GM23338 (cell line): Measurements from ENCODE around the gene LAGE3. TPM values are rescaled to one million over a fixed set of nuclear protein-coding genes. Genes with fewer than 3 reads are reported as not detected.

ENCODE experiments used
- ATAC-seq: fragments of 200-7000 bp; cut with Tn5 transposase; 3 replicates; pipeline ENCODE4 v1.9.1; 2020
- DNase-seq: peaks from one replicate; pipeline ENCODE4 v3.0.0-alpha.2; 2015; ENCODE audit warnings: low spot score
- H2AFZ ChIP-seq: fragments of 200-600 bp; sonication (generic); 2 replicates; pipeline ENCODE4 v1.8.0; 2016; ENCODE audit warnings: antibody characterized with exemption, mild to moderate bottlenecking, moderate library complexity
- H3F3A ChIP-seq: fragments of 200-600 bp; sonication (generic); replicated peaks from 2 replicates; pipeline ENCODE4 v1.8.0; 2017; ENCODE audit warnings: antibody characterized with exemption, mixed run types, low read depth
- H3K27ac ChIP-seq: fragments of 200-600 bp; sonication (generic); 2 replicates; pipeline ENCODE4 v1.6.1; 2016; ENCODE audit warnings: low read depth
- H3K27me3 ChIP-seq: fragments of 200-600 bp; sonication (generic); 2 replicates; pipeline ENCODE4 v1.8.0; 2016; ENCODE audit warnings: mild to moderate bottlenecking, mixed run types, moderate library complexity; ENCODE audit not compliant: insufficient read depth
- H3K36me3 ChIP-seq: fragments of 200-600 bp; sonication (generic); 2 replicates; pipeline ENCODE4 v1.8.0; 2016; ENCODE audit warnings: mild to moderate bottlenecking; ENCODE audit not compliant: insufficient read depth
- H3K4me1 ChIP-seq: fragments of 200-600 bp; sonication (generic); 2 replicates; pipeline ENCODE4 v1.8.0; 2016; ENCODE audit warnings: mild to moderate bottlenecking, moderate library complexity; ENCODE audit not compliant: insufficient read depth
- H3K4me2 ChIP-seq: fragments of 200-600 bp; sonication (generic); 2 replicates; pipeline ENCODE4 v1.7.1; 2017; ENCODE audit warnings: mixed run types
- H3K4me3 ChIP-seq: fragments of 200-600 bp; sonication (generic); 2 replicates; pipeline ENCODE4 v1.6.1; 2016; ENCODE audit warnings: mixed run types
- H3K79me2 ChIP-seq: fragments of 200-600 bp; sonication (generic); replicated peaks from 2 replicates; pipeline ENCODE4 v1.8.0; 2017; ENCODE audit warnings: mild to moderate bottlenecking; ENCODE audit not compliant: insufficient read depth
- H3K9me2 ChIP-seq: fragments of 200-600 bp; sonication (generic); 2 replicates; pipeline ENCODE4 v1.8.0; 2017; ENCODE audit not compliant: insufficient read depth
- H4K20me1 ChIP-seq: fragments of 200-600 bp; sonication (generic); replicated peaks from 2 replicates; pipeline ENCODE4 v1.8.0; 2017; ENCODE audit warnings: mild to moderate bottlenecking; ENCODE audit not compliant: insufficient read depth
- H3K27ac Mint-ChIP-seq: 2 replicates; pipeline ENCODE4 v1.8.0; 2020; ENCODE audit warnings: inconsistent platforms, mild to moderate bottlenecking, moderate library complexity, mixed read lengths
- H3K27me3 Mint-ChIP-seq: 3 replicates; pipeline ENCODE4 v1.8.0; 2022; ENCODE audit warnings: low read depth, mild to moderate bottlenecking, moderate library complexity, mixed read lengths, inconsistent platforms; ENCODE audit not compliant: insufficient read depth, poor library complexity
- H3K36me3 Mint-ChIP-seq: 3 replicates; pipeline ENCODE4 v1.8.0; 2021; ENCODE audit warnings: low read depth, mild to moderate bottlenecking, inconsistent platforms, moderate library complexity, mixed read lengths
- H3K4me1 Mint-ChIP-seq: 3 replicates; pipeline ENCODE4 v1.8.0; 2020; ENCODE audit warnings: mild to moderate bottlenecking, inconsistent platforms, mixed read lengths
- H3K4me3 Mint-ChIP-seq: 3 replicates; pipeline ENCODE4 v1.8.0; 2021; ENCODE audit warnings: moderate library complexity, mild to moderate bottlenecking, inconsistent platforms, mixed read lengths
- H3K9me3 Mint-ChIP-seq: 3 replicates; pipeline ENCODE4 v1.8.0; 2020; ENCODE audit warnings: moderate library complexity, mild to moderate bottlenecking, inconsistent platforms, mixed read lengths
- CREB1 ChIP-seq: fragments of 250-450 bp; sonication (Bioruptor Pico); IDR thresholded peaks from 2 replicates; pipeline ENCODE4 v1.5.0; 2020; ENCODE audit warnings: low read depth, mild to moderate bottlenecking, moderate library complexity
- ETS1 ChIP-seq: IDR thresholded peaks from 2 replicates; pipeline ENCODE4 v1.6.1; 2016; ENCODE audit warnings: antibody characterized with exemption
- EZH2phosphoT487 ChIP-seq: fragments of 200-600 bp; sonication (generic); IDR thresholded peaks from one replicate; pipeline ENCODE4 v1.8.1; 2018; ENCODE audit warnings: antibody characterized with exemption; ENCODE audit not compliant: unreplicated experiment
- JUNB ChIP-seq: IDR thresholded peaks from one replicate; pipeline ENCODE4 v1.6.1; 2016; ENCODE audit warnings: antibody characterized with exemption; ENCODE audit not compliant: unreplicated experiment
- NANOG ChIP-seq: IDR thresholded peaks from 2 replicates; pipeline ENCODE4 v1.6.1; 2016; ENCODE audit warnings: antibody characterized with exemption, borderline replicate concordance
- STAT1 ChIP-seq: IDR thresholded peaks from one replicate; pipeline ENCODE4 v1.6.1; 2016; ENCODE audit warnings: antibody characterized with exemption; ENCODE audit not compliant: unreplicated experiment
- ZNF114 ChIP-seq: fragments of 250-450 bp; sonication (Bioruptor Pico); IDR thresholded peaks from 2 replicates; pipeline ENCODE4 v1.5.0; 2020; ENCODE audit warnings: mild to moderate bottlenecking, moderate library complexity
- ZNF462 ChIP-seq: fragments of 250-450 bp; sonication (Bioruptor Pico); IDR thresholded peaks from 2 replicates; pipeline ENCODE4 v1.5.0; 2020; ENCODE audit warnings: mild to moderate bottlenecking, moderate library complexity
- polyA plus RNA-seq: library from polyadenylated mRNA; unstranded; fragments of >200 nt; fragmentation: Nextera tagmentation; extraction: Ambion mirVana; gene quantifications from 2 replicates; pipeline ENCODE4 v1.2.1, GENCODE V29; 2016
- total RNA-seq: library from RNA; depleted of rRNA; stranded (reverse); fragments of >200 nt; shearing (Covaris generic); gene quantifications from 2 replicates; pipeline ENCODE4 v1.2.3, GENCODE V29; 2014
- TF ChIP-seq, protein P1 (sequence below): IDR thresholded peaks from one replicate; pipeline ENCODE4 v1.6.1; 2018; ENCODE audit warnings: antibody characterized with exemption; ENCODE audit not compliant: unreplicated experiment
- TF ChIP-seq, protein P2 (sequence below), 2 experiments: fragments of 200-600 bp in 1 of 2; sonication (generic) in 1 of 2; conservative IDR thresholded peaks; 2 replicates each; pipeline versions ENCODE4 v1.5.1 to v1.6.1; 2016 to 2017; ENCODE audit warnings: antibody characterized with exemption in 2 of 2, low read depth in 2 of 2, mild to moderate bottlenecking in 2 of 2, moderate library complexity in 1 of 2

Gene LAGE3
- total and polyA plus RNA-seq, 2 experiments from 2014 or later: 71.0 to 84.5 TPM

- TF ChIP-seq, protein P1, sequence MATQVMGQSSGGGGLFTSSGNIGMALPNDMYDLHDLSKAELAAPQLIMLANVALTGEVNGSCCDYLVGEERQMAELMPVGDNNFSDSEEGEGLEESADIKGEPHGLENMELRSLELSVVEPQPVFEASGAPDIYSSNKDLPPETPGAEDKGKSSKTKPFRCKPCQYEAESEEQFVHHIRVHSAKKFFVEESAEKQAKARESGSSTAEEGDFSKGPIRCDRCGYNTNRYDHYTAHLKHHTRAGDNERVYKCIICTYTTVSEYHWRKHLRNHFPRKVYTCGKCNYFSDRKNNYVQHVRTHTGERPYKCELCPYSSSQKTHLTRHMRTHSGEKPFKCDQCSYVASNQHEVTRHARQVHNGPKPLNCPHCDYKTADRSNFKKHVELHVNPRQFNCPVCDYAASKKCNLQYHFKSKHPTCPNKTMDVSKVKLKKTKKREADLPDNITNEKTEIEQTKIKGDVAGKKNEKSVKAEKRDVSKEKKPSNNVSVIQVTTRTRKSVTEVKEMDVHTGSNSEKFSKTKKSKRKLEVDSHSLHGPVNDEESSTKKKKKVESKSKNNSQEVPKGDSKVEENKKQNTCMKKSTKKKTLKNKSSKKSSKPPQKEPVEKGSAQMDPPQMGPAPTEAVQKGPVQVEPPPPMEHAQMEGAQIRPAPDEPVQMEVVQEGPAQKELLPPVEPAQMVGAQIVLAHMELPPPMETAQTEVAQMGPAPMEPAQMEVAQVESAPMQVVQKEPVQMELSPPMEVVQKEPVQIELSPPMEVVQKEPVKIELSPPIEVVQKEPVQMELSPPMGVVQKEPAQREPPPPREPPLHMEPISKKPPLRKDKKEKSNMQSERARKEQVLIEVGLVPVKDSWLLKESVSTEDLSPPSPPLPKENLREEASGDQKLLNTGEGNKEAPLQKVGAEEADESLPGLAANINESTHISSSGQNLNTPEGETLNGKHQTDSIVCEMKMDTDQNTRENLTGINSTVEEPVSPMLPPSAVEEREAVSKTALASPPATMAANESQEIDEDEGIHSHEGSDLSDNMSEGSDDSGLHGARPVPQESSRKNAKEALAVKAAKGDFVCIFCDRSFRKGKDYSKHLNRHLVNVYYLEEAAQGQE: no peak
- no peak for TF ChIP-seq JUNB
These were observed 30.4 kb upstream of the LAGE3 start (continued) for GRCh38 chrX:154509455-154509854.

DNA sequence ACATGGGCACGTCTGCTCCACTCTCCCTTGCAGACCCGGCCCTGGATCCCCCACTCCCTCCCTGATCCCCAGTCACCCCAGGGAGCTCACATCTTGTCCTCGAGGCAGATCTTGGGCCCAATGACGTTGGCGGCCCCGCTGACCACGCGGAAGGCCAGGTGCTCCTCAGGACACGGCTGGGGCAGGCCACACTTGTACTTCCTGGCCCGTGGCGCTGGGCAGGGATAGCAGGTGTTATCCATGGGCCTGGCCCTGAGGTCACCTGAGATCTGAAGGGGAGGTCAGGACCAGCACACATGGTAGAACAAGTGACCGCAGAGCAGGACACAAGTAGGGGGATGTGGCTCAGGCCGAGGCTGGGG, 29.3 kb upstream of the LAGE3 start:
- Histone ChIP-seq H3K79me2 (no peaks in the 10 kb centered on the region), H3K36me3 (no peaks in the 10 kb centered on the region), H3K27me3 (no peaks in the 10 kb centered on the region), H3K4me2 (no peak overlapping the region), H3K9me2 (no peaks in the 10 kb centered on the region), H2AFZ (no peak overlapping the region), H3K4me3 (no peak overlapping the region), H3K27ac (no peak overlapping the region), H3K4me1 (no peaks in the 10 kb centered on the region), H3F3A (no peaks in the 10 kb centered on the region), H4K20me1 (no peaks in the 10 kb centered on the region)
- DNase-seq: no peak
- no peak overlapping the region for H3K4me3 Mint-ChIP-seq
- H3K27me3 Mint-ChIP-seq: no peaks in the 10 kb centered on the region
- ATAC-seq: no peak
- TF ChIP-seq STAT1 (no peak), EZH2phosphoT487 (no peak), ZNF114 (CRISPR knock-in tag) (no peak), ETS1 (no peak), CREB1 (CRISPR knock-in tag) (no peak), ZNF462 (CRISPR knock-in tag) (no peak), JUNB (no peak), NANOG (no peak)
- TF ChIP-seq, protein P2, sequence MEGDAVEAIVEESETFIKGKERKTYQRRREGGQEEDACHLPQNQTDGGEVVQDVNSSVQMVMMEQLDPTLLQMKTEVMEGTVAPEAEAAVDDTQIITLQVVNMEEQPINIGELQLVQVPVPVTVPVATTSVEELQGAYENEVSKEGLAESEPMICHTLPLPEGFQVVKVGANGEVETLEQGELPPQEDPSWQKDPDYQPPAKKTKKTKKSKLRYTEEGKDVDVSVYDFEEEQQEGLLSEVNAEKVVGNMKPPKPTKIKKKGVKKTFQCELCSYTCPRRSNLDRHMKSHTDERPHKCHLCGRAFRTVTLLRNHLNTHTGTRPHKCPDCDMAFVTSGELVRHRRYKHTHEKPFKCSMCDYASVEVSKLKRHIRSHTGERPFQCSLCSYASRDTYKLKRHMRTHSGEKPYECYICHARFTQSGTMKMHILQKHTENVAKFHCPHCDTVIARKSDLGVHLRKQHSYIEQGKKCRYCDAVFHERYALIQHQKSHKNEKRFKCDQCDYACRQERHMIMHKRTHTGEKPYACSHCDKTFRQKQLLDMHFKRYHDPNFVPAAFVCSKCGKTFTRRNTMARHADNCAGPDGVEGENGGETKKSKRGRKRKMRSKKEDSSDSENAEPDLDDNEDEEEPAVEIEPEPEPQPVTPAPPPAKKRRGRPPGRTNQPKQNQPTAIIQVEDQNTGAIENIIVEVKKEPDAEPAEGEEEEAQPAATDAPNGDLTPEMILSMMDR (conservative IDR thresholded peaks at IDR 0.05; ENCODE audit: low read depth in 2 of 2): no peak
- H3K27ac Mint-ChIP-seq: no peak overlapping the region
- no peaks in the 10 kb centered on the region for H3K9me3 Mint-ChIP-seq
- H3K4me1 Mint-ChIP-seq: no peaks in the 10 kb centered on the region
- peaks cover 13% of the 10 kb centered on the region; the same call in 2 of the 3 replicates for H3K36me3 Mint-ChIP-seq
